LNCaP clone FGC (cell line): ENCODE measurements around the gene KLRD1.
"Not testable (repeated sequence)": the region's sequence is repeated elsewhere in the genome, so short reads cannot be mapped to it uniquely, and the experiment has no call there.

ENCODE experiments used
- DNase-seq: peaks from one replicate; pipeline ENCODE4 v3.0.0-alpha.2; 2011; ENCODE audit warnings: low read depth
- H3K4me3 ChIP-seq: 2 replicates; pipeline ENCODE4 v1.5.1; 2011; ENCODE audit warnings: mild to moderate bottlenecking, low read depth, low read length, control low read depth
- TF ChIP-seq, protein P1 (sequence below): IDR thresholded peaks from 2 replicates; pipeline ENCODE4 v1.5.1; 2012; ENCODE audit warnings: mild to moderate bottlenecking; ENCODE audit not compliant: control insufficient read depth, insufficient read depth; ENCODE audit errors: extremely low read depth

Gene KLRD1

DNA sequence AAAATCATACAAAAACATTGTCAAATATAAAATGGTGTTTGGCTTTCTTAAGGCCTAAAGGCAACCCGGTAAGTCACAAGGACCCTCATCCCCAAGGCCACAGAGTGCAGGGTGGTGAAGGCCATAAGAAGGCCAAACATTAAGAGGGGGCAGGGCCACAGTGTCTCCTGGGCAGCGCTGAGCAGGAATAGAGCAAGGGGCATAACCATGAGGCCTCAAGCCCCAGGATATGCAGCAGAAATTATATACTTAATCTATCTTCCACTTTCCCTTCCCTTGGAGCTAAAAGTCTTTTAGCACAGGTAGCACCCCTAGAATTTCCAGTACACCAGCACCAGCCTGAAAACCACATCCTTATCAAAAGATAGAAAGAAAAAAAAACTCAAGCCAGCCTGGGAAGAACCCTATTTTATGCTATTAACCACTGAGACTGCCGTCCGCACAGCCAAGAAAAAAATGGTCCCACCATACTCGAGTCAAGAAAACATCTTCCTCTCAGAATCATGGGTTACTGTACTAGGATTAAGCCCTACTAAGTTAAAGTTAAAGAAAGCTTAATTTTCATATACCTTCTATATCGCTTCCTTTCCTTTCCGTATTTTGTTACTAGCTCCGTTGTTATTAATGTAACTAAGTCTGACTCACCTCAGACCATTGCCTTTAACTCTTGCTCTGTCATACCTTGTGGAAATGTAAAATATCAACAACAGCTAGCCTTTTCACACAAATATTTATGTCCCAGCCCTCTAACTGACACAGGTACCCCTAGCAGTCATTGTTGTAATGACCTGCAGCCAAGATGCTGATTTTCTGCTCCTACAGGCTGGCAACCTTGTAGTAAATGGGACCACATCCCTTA, 62.1 kb downstream of the KLRD1 start:
- DNase-seq: no peak
- H3K4me3 ChIP-seq: no peak overlapping the region
- TF ChIP-seq, protein P1, sequence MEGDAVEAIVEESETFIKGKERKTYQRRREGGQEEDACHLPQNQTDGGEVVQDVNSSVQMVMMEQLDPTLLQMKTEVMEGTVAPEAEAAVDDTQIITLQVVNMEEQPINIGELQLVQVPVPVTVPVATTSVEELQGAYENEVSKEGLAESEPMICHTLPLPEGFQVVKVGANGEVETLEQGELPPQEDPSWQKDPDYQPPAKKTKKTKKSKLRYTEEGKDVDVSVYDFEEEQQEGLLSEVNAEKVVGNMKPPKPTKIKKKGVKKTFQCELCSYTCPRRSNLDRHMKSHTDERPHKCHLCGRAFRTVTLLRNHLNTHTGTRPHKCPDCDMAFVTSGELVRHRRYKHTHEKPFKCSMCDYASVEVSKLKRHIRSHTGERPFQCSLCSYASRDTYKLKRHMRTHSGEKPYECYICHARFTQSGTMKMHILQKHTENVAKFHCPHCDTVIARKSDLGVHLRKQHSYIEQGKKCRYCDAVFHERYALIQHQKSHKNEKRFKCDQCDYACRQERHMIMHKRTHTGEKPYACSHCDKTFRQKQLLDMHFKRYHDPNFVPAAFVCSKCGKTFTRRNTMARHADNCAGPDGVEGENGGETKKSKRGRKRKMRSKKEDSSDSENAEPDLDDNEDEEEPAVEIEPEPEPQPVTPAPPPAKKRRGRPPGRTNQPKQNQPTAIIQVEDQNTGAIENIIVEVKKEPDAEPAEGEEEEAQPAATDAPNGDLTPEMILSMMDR: no peak

DNA sequence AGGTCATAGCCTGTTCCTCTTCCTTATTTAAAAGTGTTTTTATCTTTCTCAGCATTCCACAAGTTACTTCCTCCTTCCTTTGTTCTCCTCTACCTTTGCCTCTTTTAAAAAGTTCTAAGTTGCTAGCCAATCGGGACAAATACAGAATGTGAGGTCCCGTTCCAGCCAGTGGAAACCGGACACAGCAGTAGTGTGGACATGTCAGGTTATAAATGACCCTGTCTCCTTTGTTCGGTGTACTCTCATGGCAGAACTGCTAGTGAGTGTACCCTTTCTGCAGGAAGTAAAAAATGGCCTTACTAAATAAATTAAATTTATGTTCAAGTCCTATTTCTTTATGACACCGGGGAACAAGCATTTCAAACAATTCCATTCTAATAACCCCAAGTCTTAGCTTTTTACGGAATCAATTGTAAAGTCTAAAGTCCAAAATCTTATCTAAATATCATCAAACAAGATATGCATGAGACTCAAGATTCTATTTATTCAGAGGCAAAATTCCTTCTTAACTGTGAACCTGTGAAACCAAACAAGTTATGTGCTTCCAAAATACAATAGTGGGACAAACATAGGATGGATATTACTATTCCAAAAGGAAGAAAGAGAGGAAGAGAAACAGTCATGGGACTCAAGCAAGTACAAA, 64.3 kb downstream of the KLRD1 start:
- DNase-seq, H3K4me3 ChIP-seq: not testable (repeated sequence)

DNA sequence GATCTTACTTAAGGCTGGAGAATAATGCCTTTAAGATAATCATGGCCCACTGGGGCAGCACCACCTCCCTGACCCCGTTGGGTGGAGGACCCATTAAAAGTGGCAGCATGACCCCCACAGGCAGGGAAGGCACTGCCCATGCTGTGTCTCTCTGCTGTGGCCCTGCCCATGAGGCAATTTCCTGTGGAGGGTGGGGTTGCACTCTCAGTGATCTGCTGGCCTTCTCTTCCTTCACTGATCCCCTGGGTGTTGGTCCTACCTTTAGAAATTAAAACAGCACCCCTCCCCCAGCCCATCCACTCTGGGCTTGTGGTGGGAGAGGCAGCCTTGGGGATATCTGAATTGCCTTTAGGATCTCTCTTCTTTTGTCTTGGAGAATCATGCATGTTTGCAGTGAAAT, 64.9 kb downstream of the KLRD1 start:
- H3K4me3 ChIP-seq: no peak overlapping the region
- no peak for DNase-seq
- TF ChIP-seq, protein P1: no peak

DNA sequence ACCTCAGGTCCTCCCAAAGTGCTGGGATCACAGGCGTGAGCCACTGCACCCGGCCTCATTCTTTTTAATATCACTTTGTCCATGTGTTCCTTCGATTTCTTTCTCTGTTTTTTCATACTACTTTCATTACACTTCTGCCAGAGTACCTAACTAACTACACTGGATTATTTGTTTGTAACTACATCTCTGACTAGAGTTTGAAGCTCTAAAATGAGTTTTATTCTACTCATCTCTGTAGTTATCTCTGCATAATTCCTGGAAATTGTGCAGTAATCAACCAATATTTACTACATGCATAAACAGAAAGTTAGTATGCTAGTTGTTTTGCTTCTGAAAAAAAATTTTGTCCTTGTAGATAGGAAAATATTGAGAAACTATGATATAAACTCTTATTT, 67.0 kb downstream of the KLRD1 start:
- TF ChIP-seq, protein P1: no peak

DNA sequence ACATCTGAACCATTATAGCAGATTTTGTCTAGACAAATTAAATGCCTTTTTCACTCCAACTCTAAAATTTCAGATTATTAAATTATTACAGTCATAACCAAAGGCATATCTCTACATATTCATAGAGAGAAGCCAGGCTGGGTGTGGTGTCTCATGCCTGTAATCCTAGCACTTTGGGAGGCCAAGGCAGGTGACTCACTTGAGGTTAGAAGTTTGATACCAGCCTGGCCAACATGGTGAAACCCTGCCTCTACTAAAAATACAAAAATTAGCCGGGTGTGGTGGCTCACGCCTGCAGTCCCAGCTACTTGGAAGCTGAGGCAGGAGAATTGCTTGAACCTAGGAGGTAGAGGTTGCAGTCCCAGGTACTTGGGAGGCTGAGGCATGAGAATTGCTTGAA, 71.1 kb downstream of the KLRD1 start:
- DNase-seq, H3K4me3 ChIP-seq: not testable (repeated sequence)

More for the DNA sequence above, 67.0 kb downstream of the KLRD1 start:
- DNase-seq: no peak
- H3K4me3 ChIP-seq: no peak overlapping the region
